SK-N-SH treated with all-trans-retinoic acid at 6 μM for 48 hours (cell line): ENCODE data around the gene LAMA1.

Experiments
- ATAC-seq: fragments of 200-7000 bp; cut with Tn5 transposase; 3 replicates; pipeline ENCODE4 v1.9.1; 2020; ENCODE audit warnings: mild to moderate bottlenecking, moderate library complexity
- ARNTL ChIP-seq: fragments of 450-650 bp; formaldehyde crosslinking; IDR thresholded peaks from 2 replicates; pipeline ENCODE4 v1.5.0; 2020; ENCODE audit warnings: low read depth, mild to moderate bottlenecking, moderate library complexity, borderline replicate concordance
- BACH2 ChIP-seq: fragments of 250-450 bp; sonication (Bioruptor Pico); IDR thresholded peaks from 2 replicates; pipeline ENCODE4 v1.9.0; 2021; ENCODE audit warnings: mild to moderate bottlenecking, borderline replicate concordance
- CREB5 ChIP-seq: fragments of 250-450 bp; sonication (Bioruptor Pico); IDR thresholded peaks from 2 replicates; pipeline ENCODE4 v1.5.1; 2020; ENCODE audit warnings: low read depth, mild to moderate bottlenecking, moderate library complexity
- CSDC2 ChIP-seq: fragments of 250-450 bp; sonication (Bioruptor Pico); IDR thresholded peaks from 2 replicates; pipeline ENCODE4 v1.5.0; 2020; ENCODE audit warnings: mild to moderate bottlenecking, moderate library complexity
- CSRNP3 ChIP-seq: fragments of 250-450 bp; sonication (Bioruptor Pico); IDR thresholded peaks from 2 replicates; pipeline ENCODE4 v1.5.1; 2021; ENCODE audit warnings: mild to moderate bottlenecking, moderate library complexity
- ESRRG ChIP-seq: fragments of 250-450 bp; sonication (Bioruptor Pico); IDR thresholded peaks from 2 replicates; pipeline ENCODE4 v1.6.1; 2021; ENCODE audit warnings: mild to moderate bottlenecking
- ISL1 ChIP-seq: fragments of 250-450 bp; sonication (Bioruptor Pico); IDR thresholded peaks from 2 replicates; pipeline ENCODE4 v2.1.2; 2022; ENCODE audit warnings: mild to moderate bottlenecking, moderate library complexity
- OSR1 ChIP-seq: fragments of 250-450 bp; sonication (Bioruptor Pico); IDR thresholded peaks from 2 replicates; pipeline ENCODE4 v1.8.0; 2022; ENCODE audit warnings: moderate library complexity, mild to moderate bottlenecking, inconsistent platforms
- PATZ1 ChIP-seq: fragments of 250-450 bp; sonication (Bioruptor Pico); IDR thresholded peaks from 2 replicates; pipeline ENCODE4 v1.8.0; 2020; ENCODE audit warnings: mild to moderate bottlenecking, moderate library complexity, borderline replicate concordance
- PPARA ChIP-seq: fragments of 250-450 bp; sonication (Bioruptor Pico); IDR thresholded peaks from 2 replicates; pipeline ENCODE4 v1.5.0; 2020; ENCODE audit warnings: mild to moderate bottlenecking, borderline replicate concordance
- SNAI2 ChIP-seq: fragments of 250-450 bp; sonication (Bioruptor Pico); IDR thresholded peaks from 2 replicates; pipeline ENCODE4 v1.5.0; 2020; ENCODE audit warnings: mild to moderate bottlenecking, moderate library complexity
- TOX ChIP-seq: fragments of 250-450 bp; sonication (Bioruptor Pico); IDR thresholded peaks from 2 replicates; pipeline ENCODE4 v1.8.0; 2021; ENCODE audit warnings: mild to moderate bottlenecking, moderate library complexity, borderline replicate concordance
- ZFP3 ChIP-seq: fragments of 250-450 bp; sonication (Bioruptor Pico); IDR thresholded peaks from 2 replicates; pipeline ENCODE4 v1.5.0; 2020; ENCODE audit warnings: mild to moderate bottlenecking, moderate library complexity
- ZFP30 ChIP-seq: fragments of 450-650 bp; formaldehyde crosslinking; IDR thresholded peaks from 2 replicates; pipeline ENCODE4 v1.5.0; 2022; ENCODE audit warnings: mild to moderate bottlenecking, moderate library complexity
- ZNF565 ChIP-seq: fragments of 450-650 bp; formaldehyde crosslinking; conservative IDR thresholded peaks from 2 replicates; pipeline ENCODE4 v1.5.0; 2020; ENCODE audit warnings: low read depth, mild to moderate bottlenecking, moderate library complexity
- ZNF70 ChIP-seq: fragments of 450-650 bp; formaldehyde crosslinking; IDR thresholded peaks from 2 replicates; pipeline ENCODE4 v1.5.0; 2020; ENCODE audit warnings: mild to moderate bottlenecking, moderate library complexity
- TF ChIP-seq, protein P1 (sequence below): fragments of 250-450 bp; sonication (Bioruptor Pico); IDR thresholded peaks from 2 replicates; pipeline ENCODE4 v1.5.0; 2020; ENCODE audit warnings: mild to moderate bottlenecking, moderate library complexity
- TF ChIP-seq, protein P2 (sequence below): fragments of 250-450 bp; sonication (Bioruptor Pico); IDR thresholded peaks from 2 replicates; pipeline ENCODE4 v1.8.0; 2021; ENCODE audit warnings: low read depth, mild to moderate bottlenecking, moderate library complexity, borderline replicate concordance

The LAMA1 gene

DNA sequence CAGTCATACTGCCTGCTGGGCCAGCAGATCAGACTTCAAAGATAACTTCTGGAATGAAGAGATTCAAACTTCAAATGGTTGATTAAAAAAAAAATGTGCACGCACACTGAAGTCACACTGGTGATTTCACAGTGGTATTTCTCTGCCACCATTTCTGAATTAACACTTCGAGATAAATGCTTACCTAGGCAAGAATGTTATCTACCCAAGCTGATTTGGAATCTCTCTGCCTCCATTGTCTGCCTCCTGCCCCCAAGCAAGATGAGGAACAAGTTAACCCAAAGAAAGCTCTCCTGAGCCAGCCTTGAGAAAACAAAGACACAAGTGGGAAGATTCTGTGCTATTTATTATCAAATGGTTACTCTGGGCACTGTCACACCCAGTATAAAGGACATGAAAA, 6.5 kb downstream of the LAMA1 start:
- TF ChIP-seq ZNF565 (CRISPR knock-in tag), result no peak
- TF ChIP-seq ZFP3, result no peak
- TF ChIP-seq ARNTL (CRISPR knock-in tag), result no peak
- no peak for TF ChIP-seq TOX (CRISPR knock-in tag)
- TF ChIP-seq CSRNP3 (CRISPR knock-in tag), result no peak
- TF ChIP-seq, protein P1, sequence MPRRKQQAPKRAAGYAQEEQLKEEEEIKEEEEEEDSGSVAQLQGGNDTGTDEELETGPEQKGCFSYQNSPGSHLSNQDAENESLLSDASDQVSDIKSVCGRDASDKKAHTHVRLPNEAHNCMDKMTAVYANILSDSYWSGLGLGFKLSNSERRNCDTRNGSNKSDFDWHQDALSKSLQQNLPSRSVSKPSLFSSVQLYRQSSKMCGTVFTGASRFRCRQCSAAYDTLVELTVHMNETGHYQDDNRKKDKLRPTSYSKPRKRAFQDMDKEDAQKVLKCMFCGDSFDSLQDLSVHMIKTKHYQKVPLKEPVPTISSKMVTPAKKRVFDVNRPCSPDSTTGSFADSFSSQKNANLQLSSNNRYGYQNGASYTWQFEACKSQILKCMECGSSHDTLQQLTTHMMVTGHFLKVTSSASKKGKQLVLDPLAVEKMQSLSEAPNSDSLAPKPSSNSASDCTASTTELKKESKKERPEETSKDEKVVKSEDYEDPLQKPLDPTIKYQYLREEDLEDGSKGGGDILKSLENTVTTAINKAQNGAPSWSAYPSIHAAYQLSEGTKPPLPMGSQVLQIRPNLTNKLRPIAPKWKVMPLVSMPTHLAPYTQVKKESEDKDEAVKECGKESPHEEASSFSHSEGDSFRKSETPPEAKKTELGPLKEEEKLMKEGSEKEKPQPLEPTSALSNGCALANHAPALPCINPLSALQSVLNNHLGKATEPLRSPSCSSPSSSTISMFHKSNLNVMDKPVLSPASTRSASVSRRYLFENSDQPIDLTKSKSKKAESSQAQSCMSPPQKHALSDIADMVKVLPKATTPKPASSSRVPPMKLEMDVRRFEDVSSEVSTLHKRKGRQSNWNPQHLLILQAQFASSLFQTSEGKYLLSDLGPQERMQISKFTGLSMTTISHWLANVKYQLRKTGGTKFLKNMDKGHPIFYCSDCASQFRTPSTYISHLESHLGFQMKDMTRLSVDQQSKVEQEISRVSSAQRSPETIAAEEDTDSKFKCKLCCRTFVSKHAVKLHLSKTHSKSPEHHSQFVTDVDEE (CRISPR knock-in tag), result no peak
- no peak for TF ChIP-seq CREB5 (CRISPR knock-in tag)
- no peak for TF ChIP-seq CSDC2 (CRISPR knock-in tag)
- TF ChIP-seq PPARA, result no peak
- no peak for TF ChIP-seq ZNF70 (CRISPR knock-in tag)
- TF ChIP-seq ESRRG, result no peak
- TF ChIP-seq SNAI2 (CRISPR knock-in tag), result no peak
- ATAC-seq, result no peak

- TF ChIP-seq ZFP3, result no peak
- TF ChIP-seq PATZ1 (CRISPR knock-in tag), result no peak
- TF ChIP-seq, protein P1 (CRISPR knock-in tag), result no peak
- no peak for TF ChIP-seq ZNF70 (CRISPR knock-in tag)
- no peak for TF ChIP-seq ISL1 (CRISPR knock-in tag)
- ATAC-seq, result no peak
Measured at GRCh38 chr18:7105943-7106342, 11.7 kb downstream of the LAMA1 start.

- no peak for ATAC-seq
- TF ChIP-seq CSRNP3 (CRISPR knock-in tag) (no peak), BACH2 (CRISPR knock-in tag) (no peak), ZFP3 (no peak), TOX (CRISPR knock-in tag) (no peak), SNAI2 (CRISPR knock-in tag) (no peak), ZNF70 (CRISPR knock-in tag) (no peak), ARNTL (CRISPR knock-in tag) (no peak), CREB5 (CRISPR knock-in tag) (no peak), ZNF565 (CRISPR knock-in tag) (no peak), ZFP30 (CRISPR knock-in tag) (no peak), OSR1 (CRISPR knock-in tag) (no peak)
- TF ChIP-seq, protein P2, sequence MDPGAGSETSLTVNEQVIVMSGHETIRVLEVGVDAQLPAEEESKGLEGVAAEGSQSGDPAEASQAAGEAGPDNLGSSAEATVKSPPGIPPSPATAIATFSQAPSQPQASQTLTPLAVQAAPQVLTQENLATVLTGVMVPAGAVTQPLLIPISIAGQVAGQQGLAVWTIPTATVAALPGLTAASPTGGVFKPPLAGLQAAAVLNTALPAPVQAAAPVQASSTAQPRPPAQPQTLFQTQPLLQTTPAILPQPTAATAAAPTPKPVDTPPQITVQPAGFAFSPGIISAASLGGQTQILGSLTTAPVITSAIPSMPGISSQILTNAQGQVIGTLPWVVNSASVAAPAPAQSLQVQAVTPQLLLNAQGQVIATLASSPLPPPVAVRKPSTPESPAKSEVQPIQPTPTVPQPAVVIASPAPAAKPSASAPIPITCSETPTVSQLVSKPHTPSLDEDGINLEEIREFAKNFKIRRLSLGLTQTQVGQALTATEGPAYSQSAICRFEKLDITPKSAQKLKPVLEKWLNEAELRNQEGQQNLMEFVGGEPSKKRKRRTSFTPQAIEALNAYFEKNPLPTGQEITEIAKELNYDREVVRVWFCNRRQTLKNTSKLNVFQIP (CRISPR knock-in tag), result no peak
- TF ChIP-seq, protein P1 (CRISPR knock-in tag), result no peak
Measured at GRCh38 chr18:7105268-7105667, 12.3 kb downstream of the LAMA1 start.
